OCI-LY3 (cell line): Measurements from ENCODE around the gene LRBA.

Source experiments
- CTCF ChIP-seq: fragments of 200-600, 300-600 bp; sonication (generic); IDR thresholded peaks from 2 replicates; pipeline ENCODE4 v1.5.1; 2014; ENCODE audit warnings: antibody characterized with exemption, low read length, low read depth
- EZH2phosphoT487 ChIP-seq: fragments of 200-600 bp; shearing (Covaris generic); IDR thresholded peaks from 2 replicates; pipeline ENCODE4 v1.6.1; 2018; ENCODE audit warnings: antibody characterized with exemption, mixed run types, low read depth

- TF ChIP-seq CTCF, result no peak
- TF ChIP-seq EZH2phosphoT487, result no peak
Observed at GRCh38 chr4:150439451-150439933, 575.6 kb downstream of the LRBA start.
